ENCODE measurements around the gene RAD51B. TPM values are rescaled to one million over a fixed set of nuclear protein-coding genes. Genes with fewer than 3 reads are reported as not detected.
A peak's percentile ranks its signal among the peaks of the same experiment; 100 is the strongest.

RAD51B gene
- total RNA-seq, 4 donors from 2014 or later, result 5.0 to 31.8 (median 20.6) TPM

GRCh38 chr14:68361231-68361630, 541.7 kb downstream of the RAD51B start:
- H3K27me3 ChIP-seq, result no peaks in the 10 kb centered on the region
- no peak for DNase-seq
- H3K36me3 ChIP-seq, result no peaks in the 10 kb centered on the region
- H3K4me1 ChIP-seq, result peaks cover 13 to 39% (median 26%) of the 10 kb centered on the region in 4 donors
- 94 to 100% methylated on average over 2 of the region's 2 CpGs for WGBS, 2 donors (ENCODE audit: low coverage in 1 of 2)
- TF ChIP-seq CTCF (IDR thresholded peaks at IDR 0.05) (no peak), POLR2A (IDR thresholded peaks at IDR 0.05) (no peak), EP300 (IDR thresholded peaks at IDR 0.05; ENCODE audit: low read depth) (no peak), POLR2AphosphoS5 (IDR thresholded peaks at IDR 0.05) (no peak)
- no peak overlapping the region for H3K4me3 ChIP-seq
- intact Hi-C loops (cut with DNase I; ENCODE audit: low total_unique reads), result no loop called here
- no peaks in the 10 kb centered on the region for H3K9me3 ChIP-seq
- H3K27ac ChIP-seq, result peak overlapping the region in 2 of 4 donors; percentile 70 to 82
- in situ Hi-C loops (cut with MboI; ENCODE audit: low pct_ligation_motif_present in 1 of 4, low pct_unique_long_range_greater_than_20kb in 1 of 4, low sequenced_read_pairs in 3 of 4), result no loop called here

GRCh38 chr14:68362846-68363245, 543.3 kb downstream of the RAD51B start:
- Histone ChIP-seq H3K27me3 (no peaks in the 10 kb centered on the region), H3K27ac (peak overlapping the region; percentile 1 to 68 (median 32)), H3K36me3 (no peaks in the 10 kb centered on the region), H3K4me1 (peaks cover 13 to 39% (median 26%) of the 10 kb centered on the region in 4 donors), H3K9me3 (no peaks in the 10 kb centered on the region), H3K4me3 (no peak overlapping the region)
- intact Hi-C loops (cut with DNase I; ENCODE audit: low total_unique reads), result no loop called here
- TF ChIP-seq EP300 (IDR thresholded peaks at IDR 0.05; ENCODE audit: low read depth), result no peak
- no peak for TF ChIP-seq POLR2A (IDR thresholded peaks at IDR 0.05)
- no peak for TF ChIP-seq CTCF (IDR thresholded peaks at IDR 0.05)
- TF ChIP-seq POLR2AphosphoS5 (IDR thresholded peaks at IDR 0.05), result no peak
- in situ Hi-C loops (cut with MboI; ENCODE audit: low pct_ligation_motif_present in 1 of 4, low pct_unique_long_range_greater_than_20kb in 1 of 4, low sequenced_read_pairs in 3 of 4), result no loop called here
- no peak for DNase-seq
- 69 to 80% methylated on average over 4 of the region's 4 CpGs for WGBS, 2 donors (ENCODE audit: low coverage in 1 of 2)

- in situ Hi-C loops (cut with MboI; ENCODE audit: low pct_ligation_motif_present in 1 of 4, low pct_unique_long_range_greater_than_20kb in 1 of 4, low sequenced_read_pairs in 3 of 4), result no loop called here
- Histone ChIP-seq H3K4me1 (peaks cover 13 to 43% (median 26%) of the 10 kb centered on the region in 4 donors), H3K36me3 (no peaks in the 10 kb centered on the region), H3K9me3 (no peaks in the 10 kb centered on the region), H3K27ac (peak overlapping the region; percentile 55 to 68 (median 62)), H3K4me3 (no peak overlapping the region), H3K27me3 (no peaks in the 10 kb centered on the region)
- no peak for TF ChIP-seq POLR2A (IDR thresholded peaks at IDR 0.05)
- TF ChIP-seq POLR2AphosphoS5 (IDR thresholded peaks at IDR 0.05), result no peak
- no peak for TF ChIP-seq EP300 (IDR thresholded peaks at IDR 0.05; ENCODE audit: low read depth)
- no peak for TF ChIP-seq CTCF (IDR thresholded peaks at IDR 0.05)
- no peak for DNase-seq
- intact Hi-C loops (cut with DNase I; ENCODE audit: low total_unique reads), result no loop called here
- WGBS, 2 donors (ENCODE audit: low coverage in 1 of 2), result 82 to 88% methylated on average over 1 to 11 of the region's 11 CpGs
Measured at GRCh38 chr14:68363466-68363842, 543.9 kb downstream of the RAD51B start.

GRCh38 chr14:68363843-68364767, 544.5 kb downstream of the RAD51B start:
- DNase-seq, result peak; percentile 26
- 85% methylated on average over 34 of the region's 34 CpGs; no CpG with 5 or more reads in 1 of the 2 donors for WGBS, 2 donors (ENCODE audit: low coverage in 1 of 2)

More at GRCh38 chr14:68363843-68364767, 544.5 kb downstream of the RAD51B start:
- H3K4me1 ChIP-seq, result peaks cover 10 to 44% (median 25%) of the 10 kb centered on the region in 4 donors
- H3K9me3 ChIP-seq, result no peaks in the 10 kb centered on the region
- H3K4me3 ChIP-seq, result no peak overlapping the region
- in situ Hi-C loops (cut with MboI; ENCODE audit: low pct_ligation_motif_present in 1 of 4, low pct_unique_long_range_greater_than_20kb in 1 of 4, low sequenced_read_pairs in 3 of 4), result no loop called here
- no peaks in the 10 kb centered on the region for H3K36me3 ChIP-seq
- peak overlapping the region; percentile 55 to 68 (median 62) for H3K27ac ChIP-seq
- TF ChIP-seq POLR2AphosphoS5 (IDR thresholded peaks at IDR 0.05), result no peak
- no peak for TF ChIP-seq CTCF (IDR thresholded peaks at IDR 0.05)
- TF ChIP-seq EP300 (IDR thresholded peaks at IDR 0.05; ENCODE audit: low read depth), result no peak
- no peak for TF ChIP-seq POLR2A (IDR thresholded peaks at IDR 0.05)
- H3K27me3 ChIP-seq, result no peaks in the 10 kb centered on the region
- intact Hi-C loops (cut with DNase I; ENCODE audit: low total_unique reads), result no loop called here
